Neural progenitor cell (in vitro differentiated cells): ENCODE data around the gene CXXC4. TPM values are rescaled to one million over a fixed set of nuclear protein-coding genes. Genes with fewer than 3 reads are reported as not detected.
A peak's percentile ranks its signal among the peaks of the same experiment; 100 is the strongest.

Experiments
- DNase-seq: peaks from one replicate; pipeline ENCODE4 v3.0.0-alpha.2; 2016; ENCODE audit warnings: low spot score
- H2AFZ ChIP-seq: fragments of 200-600 bp; sonication (generic); replicated peaks from 2 replicates; pipeline ENCODE4 v1.6.1; 2016; ENCODE audit warnings: antibody characterized with exemption
- H3F3A ChIP-seq: fragments of 200-600 bp; sonication (generic); 2 replicates; pipeline ENCODE4 v1.6.1; 2016; ENCODE audit warnings: antibody characterized with exemption, low read depth
- H3K27ac ChIP-seq: fragments of 200-600 bp; sonication (generic); 2 replicates; pipeline ENCODE4 v1.5.1; 2016; ENCODE audit warnings: mild to moderate bottlenecking
- H3K27me3 ChIP-seq: fragments of 200-600 bp; sonication (generic); 2 replicates; pipeline ENCODE4 v1.6.1; 2016; ENCODE audit warnings: mild to moderate bottlenecking, moderate library complexity
- H3K36me3 ChIP-seq: fragments of 200-600 bp; sonication (generic); 2 replicates; pipeline ENCODE4 v1.5.1; 2016
- H3K4me1 ChIP-seq: fragments of 200-600 bp; sonication (generic); 2 replicates; pipeline ENCODE4 v1.6.1; 2016; ENCODE audit warnings: mixed run types
- H3K4me2 ChIP-seq: fragments of 200-600 bp; sonication (generic); 2 replicates; pipeline ENCODE4 v1.6.1; 2016
- H3K4me3 ChIP-seq: fragments of 200-600 bp; sonication (generic); 2 replicates; pipeline ENCODE4 v1.5.1; 2016
- H3K79me2 ChIP-seq: fragments of 200-600 bp; sonication (generic); 2 replicates; pipeline ENCODE4 v1.6.1; 2016; ENCODE audit warnings: low read depth
- H3K9ac ChIP-seq: fragments of 200-600 bp; sonication (generic); 2 replicates; pipeline ENCODE4 v1.6.1; 2016
- H3K9me3 ChIP-seq: fragments of 200-600 bp; sonication (generic); 2 replicates; pipeline ENCODE4 v1.5.1; 2016; ENCODE audit warnings: low read depth
- H4K20me1 ChIP-seq: fragments of 200-600 bp; sonication (generic); 2 replicates; pipeline ENCODE4 v1.6.1; 2016; ENCODE audit warnings: low read depth
- H3K27ac Mint-ChIP-seq: 3 replicates; pipeline ENCODE4 v1.8.0; 2021; ENCODE audit warnings: mixed read lengths
- H3K27me3 Mint-ChIP-seq: 2 replicates; pipeline ENCODE4 v1.8.0; 2022; ENCODE audit warnings: low read depth, mild to moderate bottlenecking, inconsistent platforms, moderate library complexity, mixed read lengths; ENCODE audit not compliant: insufficient read depth
- H3K36me3 Mint-ChIP-seq: 3 replicates; pipeline ENCODE4 v1.8.0; 2021; ENCODE audit warnings: mixed read lengths
- H3K4me1 Mint-ChIP-seq: 3 replicates; pipeline ENCODE4 v1.8.0; 2021; ENCODE audit warnings: mixed read lengths
- H3K4me3 Mint-ChIP-seq: 3 replicates; pipeline ENCODE4 v1.8.0; 2021; ENCODE audit warnings: mild to moderate bottlenecking, moderate library complexity, mixed read lengths
- H3K9me3 Mint-ChIP-seq: 3 replicates; pipeline ENCODE4 v1.8.0; 2020; ENCODE audit warnings: mixed read lengths
- CTCF ChIP-seq: fragments of 200-600 bp; sonication (generic); IDR thresholded peaks from 2 replicates; pipeline ENCODE4 v1.5.1; 2017; ENCODE audit warnings: antibody characterized with exemption, mild to moderate bottlenecking
- EZH2 ChIP-seq: fragments of 200-600 bp; sonication (generic); IDR thresholded peaks from 2 replicates; pipeline ENCODE4 v1.6.1; 2017; ENCODE audit warnings: antibody characterized with exemption, mild to moderate bottlenecking, moderate library complexity
- EZH2phosphoT487 ChIP-seq: fragments of 200-600 bp; sonication (generic); IDR thresholded peaks from 2 replicates; pipeline ENCODE4 v1.6.1; 2017; ENCODE audit warnings: antibody characterized with exemption
- total RNA-seq: library from RNA; depleted of rRNA; stranded (reverse); fragments of >200 nt; gene quantifications from 2 replicates; pipeline ENCODE4 v1.2.3, GENCODE V29; 2015; ENCODE audit warnings: low replicate concordance

The CXXC4 gene
- total RNA-seq, 1 donor from 2014 or later, result 40.2 TPM

- Mint-ChIP-seq H3K27me3 (no peaks in the 10 kb centered on the region), H3K27ac (no peak overlapping the region), H3K9me3 (peaks cover 4% of the 10 kb centered on the region), H3K36me3 (no peaks in the 10 kb centered on the region), H3K4me3 (no peak overlapping the region), H3K4me1 (peaks cover 2% of the 10 kb centered on the region)
- Histone ChIP-seq H3K9ac (no peak overlapping the region), H3K4me3 (no peak overlapping the region), H3K27me3 (no peaks in the 10 kb centered on the region), H3K4me2 (no peak overlapping the region), H2AFZ (peak overlapping the region; percentile 38), H3K27ac (no peak overlapping the region), H4K20me1 (no peaks in the 10 kb centered on the region), H3K79me2 (no peaks in the 10 kb centered on the region), H3K36me3 (no peaks in the 10 kb centered on the region), H3F3A (peaks cover 10% of the 10 kb centered on the region), H3K4me1 (peaks cover 25% of the 10 kb centered on the region), H3K9me3 (no peaks in the 10 kb centered on the region)
- TF ChIP-seq EZH2 (no peak), EZH2phosphoT487 (no peak), CTCF (peak; percentile 55)
- DNase-seq, result peak; percentile 9
These were observed 43.1 kb downstream of the CXXC4 start for GRCh38 chr4:104451573-104451972.

- no peaks in the 10 kb centered on the region for H3K36me3 ChIP-seq
- H3K4me2 ChIP-seq, result no peak overlapping the region
- Mint-ChIP-seq H3K27me3 (no peaks in the 10 kb centered on the region), H3K36me3 (no peaks in the 10 kb centered on the region), H3K9me3 (peaks cover 4% of the 10 kb centered on the region), H3K27ac (no peak overlapping the region), H3K4me3 (no peak overlapping the region), H3K4me1 (peaks cover 2% of the 10 kb centered on the region)
- no peak for DNase-seq
- no peak overlapping the region for H3K9ac ChIP-seq
- peaks cover 34% of the 10 kb centered on the region for H3K4me1 ChIP-seq
- TF ChIP-seq EZH2 (no peak), EZH2phosphoT487 (no peak), CTCF (no peak)
- H3F3A ChIP-seq, result peaks cover 17% of the 10 kb centered on the region
- H3K4me3 ChIP-seq, result no peak overlapping the region
- no peaks in the 10 kb centered on the region for H3K79me2 ChIP-seq
- H3K27ac ChIP-seq, result no peak overlapping the region
- no peaks in the 10 kb centered on the region for H3K9me3 ChIP-seq
- H4K20me1 ChIP-seq, result no peaks in the 10 kb centered on the region
- no peaks in the 10 kb centered on the region for H3K27me3 ChIP-seq
- H2AFZ ChIP-seq, result no peak overlapping the region
These were observed 45.2 kb downstream of the CXXC4 start for GRCh38 chr4:104449537-104449936.

GRCh38 chr4:104447294-104447693, 47.4 kb downstream of the CXXC4 start:
- Mint-ChIP-seq H3K4me3 (no peak overlapping the region), H3K27ac (no peak overlapping the region), H3K9me3 (no peaks in the 10 kb centered on the region), H3K4me1 (peaks cover 2% of the 10 kb centered on the region), H3K36me3 (no peaks in the 10 kb centered on the region), H3K27me3 (no peaks in the 10 kb centered on the region)
- H3K9me3 ChIP-seq, result no peaks in the 10 kb centered on the region
- H3K27me3 ChIP-seq, result no peaks in the 10 kb centered on the region
- no peaks in the 10 kb centered on the region for H4K20me1 ChIP-seq
- no peaks in the 10 kb centered on the region for H3K36me3 ChIP-seq
- H3K79me2 ChIP-seq, result no peaks in the 10 kb centered on the region
- TF ChIP-seq EZH2phosphoT487 (no peak), CTCF (no peak), EZH2 (no peak)
- H3K27ac ChIP-seq, result no peak overlapping the region
- no peak for DNase-seq
- peak overlapping the region; percentile 62 for H3K4me2 ChIP-seq
- peaks cover 17% of the 10 kb centered on the region for H3F3A ChIP-seq
- no peak overlapping the region for H3K4me3 ChIP-seq
- peak overlapping the region; percentile 64 for H2AFZ ChIP-seq
- peaks cover 31% of the 10 kb centered on the region for H3K4me1 ChIP-seq
- no peak overlapping the region for H3K9ac ChIP-seq
